HCT116 (cell line): ENCODE data around the gene RAB34. TPM values are rescaled to one million over a fixed set of nuclear protein-coding genes. Genes with fewer than 3 reads are reported as not detected.

Experiments
- ATAC-seq: fragments of 200-7000 bp; cut with Tn5 transposase; 2 replicates; pipeline ENCODE4 v1.9.1; 2020; ENCODE audit warnings: mild to moderate bottlenecking, moderate library complexity
- BruUV-seq: library from RNA; stranded (reverse); fragments of 400-500 nt; replicated peaks from 2 replicates; lab custom pipeline; 2021; lab: Mats Ljungman, UMichigan
- CTCF ChIA-PET: fragments of 300-600 bp; sonication (Branson Sonifier 250); formaldehyde crosslinking; loops from one replicate; lab custom pipeline; 2021; ENCODE audit warnings: antibody characterized with exemption; lab: Charles Lee
- POLR2A ChIA-PET: fragments of 300-600, 350-600 bp; sonication (Branson Sonifier 250); formaldehyde crosslinking; loops from one replicate; lab custom pipeline; 2021; ENCODE audit warnings: antibody characterized with exemption; lab: Charles Lee
- RAD21 ChIA-PET, 2 experiments: fragments of 300-600 bp; sonication (Branson Sonifier 250); formaldehyde crosslinking; loops; one replicate each; lab custom pipeline; 2023; ENCODE audit warnings: low total read pairs in 2 of 2; ENCODE audit not compliant: uncharacterized antibody in 2 of 2, unreplicated experiment in 2 of 2, low non-redundant PET in 1 of 2; lab: Charles Lee
- DNase-seq: peaks from one replicate; pipeline ENCODE4 v3.0.0-alpha.2; 2010; ENCODE audit warnings: low read depth, low spot score
- H2AFZ ChIP-seq: fragments of 200-600 bp; shearing (Covaris generic), sonication (generic); 2 replicates; pipeline ENCODE4 v1.6.1; 2017; ENCODE audit warnings: low read depth, mixed run types, mixed read lengths, antibody characterized with exemption, low read length; ENCODE audit not compliant: poor library complexity, severe bottlenecking
- H3K27ac ChIP-seq: 2 replicates; pipeline ENCODE4 v1.5.1; 2012; ENCODE audit warnings: low read depth, low read length
- H3K27me3 ChIP-seq: fragments of 200-600 bp; sonication (generic); 2 replicates; pipeline ENCODE4 v1.6.1; 2016; ENCODE audit warnings: mixed run types, low read length, mixed read lengths; ENCODE audit not compliant: insufficient read depth
- H3K36me3 ChIP-seq, 2 experiments: fragments of 200-500 bp in 1 of 2; fragments of 200-600 bp in 1 of 2; sonication (Bioruptor generic) in 1 of 2; sonication (generic) in 1 of 2; 2 replicates each; pipeline versions ENCODE4 v1.5.1 to v1.6.1; 2014 to 2016; ENCODE audit warnings: low read length in 2 of 2, inconsistent platforms in 1 of 2, mixed read lengths in 1 of 2, mixed run types in 1 of 2; ENCODE audit not compliant: insufficient read depth in 2 of 2, control insufficient read depth in 1 of 2
- H3K4me1 ChIP-seq, 2 experiments: fragments of 200-600 bp in 1 of 2; sonication (generic) in 1 of 2; 2 replicates each; pipeline versions ENCODE4 v1.5.1 to v1.6.1; 2012 to 2017; ENCODE audit warnings: low read length in 2 of 2, inconsistent platforms in 1 of 2, mild to moderate bottlenecking in 1 of 2, mixed read lengths in 1 of 2, mixed run types in 1 of 2, moderate library complexity in 1 of 2; ENCODE audit not compliant: insufficient read depth in 2 of 2, control insufficient read depth in 1 of 2
- H3K4me2 ChIP-seq: fragments of 200-600 bp; sonication (generic); 2 replicates; pipeline ENCODE4 v1.6.1; 2017; ENCODE audit warnings: mixed run types, low read length, mixed read lengths
- H3K4me3 ChIP-seq, 2 experiments: fragments of 200-600 bp in 1 of 2; sonication (generic) in 1 of 2; replicated peaks in 1 of 2; 2 replicates each; pipeline ENCODE4 v1.5.1; 2011 to 2016; ENCODE audit warnings: low read length in 2 of 2, control low read depth in 1 of 2, low read depth in 1 of 2, mild to moderate bottlenecking in 1 of 2, mixed read lengths in 1 of 2, mixed run types in 1 of 2
- H3K79me2 ChIP-seq: fragments of 200-600 bp; sonication (generic); 2 replicates; pipeline ENCODE4 v1.6.1; 2017; ENCODE audit warnings: mild to moderate bottlenecking, mixed run types, low read length, moderate library complexity, mixed read lengths; ENCODE audit not compliant: insufficient read depth
- H3K9ac ChIP-seq: fragments of 200-600 bp; sonication (generic); 2 replicates; pipeline ENCODE4 v1.6.1; 2016; ENCODE audit warnings: low read length, mixed read lengths
- H3K9me2 ChIP-seq: fragments of 200-600 bp; sonication (generic), shearing (Covaris generic); 2 replicates; pipeline ENCODE4 v1.6.1; 2017; ENCODE audit warnings: mixed run types, mild to moderate bottlenecking, moderate library complexity; ENCODE audit not compliant: insufficient read depth
- H3K9me3 ChIP-seq, 2 experiments: fragments of 200-500 bp in 1 of 2; fragments of 200-600 bp in 1 of 2; sonication (Bioruptor generic) in 1 of 2; sonication (generic) in 1 of 2; 2 replicates each; pipeline ENCODE4 v1.6.1; 2014 to 2017; ENCODE audit warnings: low read length in 2 of 2, mixed read lengths in 2 of 2, inconsistent platforms in 1 of 2, low read depth in 1 of 2, mild to moderate bottlenecking in 1 of 2, mixed run types in 1 of 2, moderate library complexity in 1 of 2; ENCODE audit not compliant: control insufficient read depth in 1 of 2, insufficient read depth in 1 of 2
- H4K20me1 ChIP-seq: fragments of 200-600 bp; sonication (generic), shearing (Covaris generic); 2 replicates; pipeline ENCODE4 v1.6.1; 2017; ENCODE audit warnings: mixed run types, mild to moderate bottlenecking, moderate library complexity; ENCODE audit not compliant: insufficient read depth
- CBX3 ChIP-seq: IDR thresholded peaks from 2 replicates; pipeline ENCODE4 v1.6.1; 2012; ENCODE audit warnings: low read depth
- CEBPB ChIP-seq: IDR thresholded peaks from 2 replicates; pipeline ENCODE4 v1.6.1; 2012; ENCODE audit warnings: low read depth
- CTCF ChIP-seq, 3 experiments: fragments of 200-600 bp in 1 of 3; sonication (generic) in 1 of 3; IDR thresholded peaks in 2 of 3; conservative IDR thresholded peaks in 1 of 3; 2 replicates each; pipeline ENCODE4 v1.5.1; 2012 to 2017; ENCODE audit warnings: low read depth in 2 of 3, low read length in 2 of 3, antibody characterized with exemption in 1 of 3, borderline replicate concordance in 1 of 3, control low read depth in 1 of 3, mild to moderate bottlenecking in 1 of 3, mixed read lengths in 1 of 3, mixed run types in 1 of 3, moderate library complexity in 1 of 3; ENCODE audit not compliant: insufficient read depth in 1 of 3
- ELF1 ChIP-seq: IDR thresholded peaks from 2 replicates; pipeline ENCODE4 v1.6.1; 2012; ENCODE audit warnings: low read depth, borderline replicate concordance
- EZH2 ChIP-seq: fragments of 200-600 bp; sonication (generic); IDR thresholded peaks from 2 replicates; pipeline ENCODE4 v1.6.1; 2017; ENCODE audit warnings: antibody characterized with exemption, mixed run types
- EZH2phosphoT487 ChIP-seq: fragments of 200-600 bp; IDR thresholded peaks from 2 replicates; pipeline ENCODE4 v1.6.1; 2018; ENCODE audit warnings: antibody characterized with exemption, borderline replicate concordance
- FOSL1 ChIP-seq: IDR thresholded peaks from 2 replicates; pipeline ENCODE4 v1.6.1; 2012; ENCODE audit warnings: low read depth
- MAX ChIP-seq: IDR thresholded peaks from 2 replicates; pipeline ENCODE4 v1.6.1; 2012
- POLR2A ChIP-seq: IDR thresholded peaks from 2 replicates; pipeline ENCODE4 v1.7.0; 2011; ENCODE audit warnings: borderline replicate concordance; ENCODE audit not compliant: insufficient read depth, insufficient read length; ENCODE audit errors: extremely low read depth
- POLR2AphosphoS5 ChIP-seq: IDR thresholded peaks from 2 replicates; pipeline ENCODE4 v1.6.1; 2011; ENCODE audit warnings: mild to moderate bottlenecking, low read depth, low read length, moderate library complexity
- RAD21 ChIP-seq: IDR thresholded peaks from 2 replicates; pipeline ENCODE4 v1.6.1; 2012; ENCODE audit warnings: low read depth, mild to moderate bottlenecking
- REST ChIP-seq: IDR thresholded peaks from 2 replicates; pipeline ENCODE4 v1.6.1; 2012; ENCODE audit warnings: low read depth
- SIN3A ChIP-seq: IDR thresholded peaks from 2 replicates; pipeline ENCODE4 v1.6.1; 2012; ENCODE audit warnings: low read depth
- SP1 ChIP-seq: IDR thresholded peaks from 2 replicates; pipeline ENCODE4 v1.6.1; 2012; ENCODE audit warnings: low read depth
- SRF ChIP-seq: IDR thresholded peaks from 2 replicates; pipeline ENCODE4 v1.6.1; 2012; ENCODE audit warnings: low read depth
- YY1 ChIP-seq: IDR thresholded peaks from 2 replicates; pipeline ENCODE4 v1.6.1; 2011; ENCODE audit warnings: low read length, low read depth, moderate library complexity, mild to moderate bottlenecking; ENCODE audit not compliant: insufficient replicate concordance; ENCODE audit errors: extremely low read depth
- ZNF274 ChIP-seq: fragments of 200-500 bp; sonication (Bioruptor generic); IDR thresholded peaks from 2 replicates; pipeline ENCODE4 v1.6.1; 2014; ENCODE audit warnings: mild to moderate bottlenecking, low read depth, low read length, inconsistent platforms
- intact Hi-C: fragments of 100-400 bp; cut with micrococcal nuclease; formaldehyde crosslinking; loops from 2 replicates; pipeline ENCODE4 v1.10.0; 2022
- total RNA-seq: library from RNA; stranded (reverse); gene quantifications from one replicate; pipeline ENCODE4 v1.2.1, GENCODE V29; 2021; ENCODE audit not compliant: unreplicated experiment
- TF ChIP-seq, protein P1 (sequence below): IDR thresholded peaks from 2 replicates; pipeline ENCODE4 v1.6.1; 2011; ENCODE audit warnings: mild to moderate bottlenecking, low read length, moderate library complexity; ENCODE audit not compliant: insufficient replicate concordance; ENCODE audit errors: extremely low read depth
- TF ChIP-seq, protein P2 (sequence below): IDR thresholded peaks from 2 replicates; pipeline ENCODE4 v1.6.1; 2012

Gene RAB34
- total RNA-seq, 1 experiment from 2014 or later = 0.59 TPM

DNA sequence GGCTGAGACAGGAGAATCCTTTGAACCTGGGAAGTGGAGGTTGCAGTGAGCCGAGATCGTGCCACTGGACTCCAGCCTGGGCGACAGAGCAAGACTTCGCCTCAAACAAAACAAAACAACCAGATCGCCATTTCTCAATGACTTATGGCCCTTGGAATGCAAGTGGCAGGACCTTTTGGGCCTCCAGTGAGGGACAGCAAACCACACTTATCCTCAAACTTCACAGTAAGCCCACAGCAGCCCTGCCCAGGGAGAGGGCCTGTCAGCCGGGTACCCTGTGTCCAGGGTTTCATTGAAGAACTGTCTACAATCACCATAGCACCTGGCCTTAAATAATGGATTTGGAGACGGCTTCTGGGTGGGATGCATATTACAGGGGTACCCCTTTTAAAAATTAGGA, 37.8 kb upstream of the RAB34 start:
- TF ChIP-seq RAD21 (no peak), CBX3 (no peak), EZH2phosphoT487 (no peak), POLR2AphosphoS5 (no peak), MAX (no peak), SP1 (no peak), CTCF (IDR thresholded peaks at IDR 0.05 in 2 of 3, conservative IDR thresholded peaks at IDR 0.05 in 1 of 3; ENCODE audit: borderline replicate concordance in 1 of 3, insufficient read depth in 1 of 3, low read depth in 2 of 3, low read length in 2 of 3) (no peak), REST (no peak), EZH2 (no peak), ZNF274 (no peak), ELF1 (no peak), SIN3A (no peak), YY1 (no peak), SRF (no peak), POLR2A (no peak), CEBPB (no peak), FOSL1 (no peak)
- TF ChIP-seq, protein P1, sequence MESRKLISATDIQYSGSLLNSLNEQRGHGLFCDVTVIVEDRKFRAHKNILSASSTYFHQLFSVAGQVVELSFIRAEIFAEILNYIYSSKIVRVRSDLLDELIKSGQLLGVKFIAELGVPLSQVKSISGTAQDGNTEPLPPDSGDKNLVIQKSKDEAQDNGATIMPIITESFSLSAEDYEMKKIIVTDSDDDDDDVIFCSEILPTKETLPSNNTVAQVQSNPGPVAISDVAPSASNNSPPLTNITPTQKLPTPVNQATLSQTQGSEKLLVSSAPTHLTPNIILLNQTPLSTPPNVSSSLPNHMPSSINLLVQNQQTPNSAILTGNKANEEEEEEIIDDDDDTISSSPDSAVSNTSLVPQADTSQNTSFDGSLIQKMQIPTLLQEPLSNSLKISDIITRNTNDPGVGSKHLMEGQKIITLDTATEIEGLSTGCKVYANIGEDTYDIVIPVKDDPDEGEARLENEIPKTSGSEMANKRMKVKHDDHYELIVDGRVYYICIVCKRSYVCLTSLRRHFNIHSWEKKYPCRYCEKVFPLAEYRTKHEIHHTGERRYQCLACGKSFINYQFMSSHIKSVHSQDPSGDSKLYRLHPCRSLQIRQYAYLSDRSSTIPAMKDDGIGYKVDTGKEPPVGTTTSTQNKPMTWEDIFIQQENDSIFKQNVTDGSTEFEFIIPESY = no peak
- TF ChIP-seq, protein P2, sequence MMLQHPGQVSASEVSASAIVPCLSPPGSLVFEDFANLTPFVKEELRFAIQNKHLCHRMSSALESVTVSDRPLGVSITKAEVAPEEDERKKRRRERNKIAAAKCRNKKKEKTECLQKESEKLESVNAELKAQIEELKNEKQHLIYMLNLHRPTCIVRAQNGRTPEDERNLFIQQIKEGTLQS = no peak
- H3K9me2 ChIP-seq = no peaks in the 10 kb centered on the region
- H3K4me2 ChIP-seq = peak overlapping the region; percentile 19; the same call in 1 of the 2 replicates
- no peak for DNase-seq
- no peak for ATAC-seq
- no peak overlapping the region for H3K9ac ChIP-seq
- no peaks in the 10 kb centered on the region for H3K9me3 ChIP-seq
- POLR2A ChIA-PET = no interaction called here
- intact Hi-C loops = no loop called here
- RAD21 ChIA-PET = no interaction called here
- H3K79me2 ChIP-seq = peaks cover 7% of the 10 kb centered on the region; the same call in 1 of the 2 replicates
- no peak overlapping the region for H3K4me3 ChIP-seq
- peaks cover 2 to 14% of the 10 kb centered on the region in 2 experiments; a peak in 3 of 4 replicates for H3K4me1 ChIP-seq
- H3K27me3 ChIP-seq = no peaks in the 10 kb centered on the region
- H3K36me3 ChIP-seq = peaks cover 22 to 26% of the 10 kb centered on the region in 2 experiments
- CTCF ChIA-PET = interaction anchor here (1.6 kb wide), 1 partner anchor 28 kb away, joined by 5 read pairs; no protein-coding TSS in a partner anchor
- BruUV-seq = no TSS peak
- no peak overlapping the region for H3K27ac ChIP-seq
- no peak overlapping the region for H2AFZ ChIP-seq
- peaks cover 5% of the 10 kb centered on the region; the same call in 1 of the 2 replicates for H4K20me1 ChIP-seq
